ENCODE measurements around the gene KCNH3. TPM values are rescaled to one million over a fixed set of nuclear protein-coding genes. Genes with fewer than 3 reads are reported as not detected.

The KCNH3 gene
- total and polyA plus RNA-seq, 2 donors (not counting 1 experiment from before 2014, with no cell fraction given) = 0.05 to 0.17 TPM

DNA sequence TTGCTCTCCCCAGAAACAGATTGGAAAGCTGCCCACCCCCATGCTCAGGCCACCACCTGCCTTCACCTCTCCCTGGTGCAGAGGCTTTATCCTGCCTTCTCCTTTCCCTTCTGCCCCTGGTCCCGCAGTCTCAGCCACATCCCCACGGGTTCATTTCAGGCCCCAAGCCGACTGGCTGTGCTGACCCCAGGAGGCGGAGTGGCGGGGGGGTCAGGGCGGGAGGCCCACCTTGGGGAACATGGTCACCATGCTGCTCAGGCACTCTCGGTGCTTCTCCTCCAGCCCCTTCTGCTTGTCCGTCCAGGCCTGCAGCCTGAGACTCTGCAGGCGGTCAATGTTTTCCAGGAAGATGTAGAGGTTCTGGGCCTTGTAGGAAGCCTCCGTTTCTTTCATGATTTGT is 59.7 kb downstream of the KCNH3 start:
- no peaks in the 10 kb centered on the region for H3K36me3 ChIP-seq (ENCODE audit: control insufficient read depth, insufficient read depth, low read length)
- no peaks in the 10 kb centered on the region for H3K79me2 ChIP-seq (ENCODE audit: control insufficient read depth, insufficient read depth, low read length)
- no peak for DNase-seq (ENCODE audit: low read depth in 2 of 2)
- TF ChIP-seq EZH2 (IDR thresholded peaks at IDR 0.05; ENCODE audit: low read length, missing control alignments) (no peak), CTCF (conservative IDR thresholded peaks at IDR 0.05 in 1 of 2, IDR thresholded peaks at IDR 0.05 in 1 of 2; ENCODE audit: low read depth in 1 of 2, low read length in 2 of 2) (no peak)
- H3K27ac ChIP-seq (ENCODE audit: insufficient read depth, low read length) = no peak overlapping the region
- no peaks in the 10 kb centered on the region for H3K9me3 ChIP-seq (ENCODE audit: control insufficient read depth, insufficient read depth, low read depth, low read length)
- no peak overlapping the region for H3K4me3 ChIP-seq (replicated peaks in 1 of 4; ENCODE audit: control extremely low read depth in 1 of 4, insufficient read depth in 1 of 4, low read depth in 3 of 4, low read length in 4 of 4)
- H3K4me1 ChIP-seq (ENCODE audit: control insufficient read depth, extremely low read depth, insufficient read depth, low read length) = no peaks in the 10 kb centered on the region
- no peak overlapping the region for H3K9ac ChIP-seq (ENCODE audit: insufficient read depth, low read length)
- no peaks in the 10 kb centered on the region for H3K27me3 ChIP-seq (ENCODE audit: control insufficient read depth, insufficient read depth, low read length)
- H2AFZ ChIP-seq (ENCODE audit: low read length) = no peak overlapping the region
- no peaks in the 10 kb centered on the region for H4K20me1 ChIP-seq (ENCODE audit: control insufficient read depth, extremely low read depth, insufficient read depth, low read length)
- H3K4me2 ChIP-seq (ENCODE audit: extremely low read depth, insufficient read depth, low read length) = no peak overlapping the region

GRCh38 chr12:49599961-49600360 is 61.1 kb downstream of the KCNH3 start:
- Histone ChIP-seq H3K36me3 (ENCODE audit: control insufficient read depth, insufficient read depth, low read length) (no peaks in the 10 kb centered on the region), H3K9ac (ENCODE audit: insufficient read depth, low read length) (no peak overlapping the region), H3K4me2 (ENCODE audit: extremely low read depth, insufficient read depth, low read length) (no peak overlapping the region), H3K79me2 (ENCODE audit: control insufficient read depth, insufficient read depth, low read length) (no peaks in the 10 kb centered on the region), H3K27me3 (ENCODE audit: control insufficient read depth, insufficient read depth, low read length) (no peaks in the 10 kb centered on the region), H4K20me1 (ENCODE audit: control insufficient read depth, extremely low read depth, insufficient read depth, low read length) (no peaks in the 10 kb centered on the region), H2AFZ (ENCODE audit: low read length) (no peak overlapping the region), H3K4me1 (ENCODE audit: control insufficient read depth, extremely low read depth, insufficient read depth, low read length) (no peaks in the 10 kb centered on the region), H3K4me3 (replicated peaks in 1 of 4; ENCODE audit: control extremely low read depth in 1 of 4, insufficient read depth in 1 of 4, low read depth in 3 of 4, low read length in 4 of 4) (no peak overlapping the region), H3K9me3 (ENCODE audit: control insufficient read depth, insufficient read depth, low read depth, low read length) (no peaks in the 10 kb centered on the region), H3K27ac (ENCODE audit: insufficient read depth, low read length) (no peak overlapping the region)
- no peak for TF ChIP-seq CTCF (conservative IDR thresholded peaks at IDR 0.05 in 1 of 2, IDR thresholded peaks at IDR 0.05 in 1 of 2; ENCODE audit: low read depth in 1 of 2, low read length in 2 of 2)
- TF ChIP-seq EZH2 (IDR thresholded peaks at IDR 0.05; ENCODE audit: low read length, missing control alignments) = no peak
- DNase-seq (ENCODE audit: low read depth in 2 of 2) = no peak

DNA sequence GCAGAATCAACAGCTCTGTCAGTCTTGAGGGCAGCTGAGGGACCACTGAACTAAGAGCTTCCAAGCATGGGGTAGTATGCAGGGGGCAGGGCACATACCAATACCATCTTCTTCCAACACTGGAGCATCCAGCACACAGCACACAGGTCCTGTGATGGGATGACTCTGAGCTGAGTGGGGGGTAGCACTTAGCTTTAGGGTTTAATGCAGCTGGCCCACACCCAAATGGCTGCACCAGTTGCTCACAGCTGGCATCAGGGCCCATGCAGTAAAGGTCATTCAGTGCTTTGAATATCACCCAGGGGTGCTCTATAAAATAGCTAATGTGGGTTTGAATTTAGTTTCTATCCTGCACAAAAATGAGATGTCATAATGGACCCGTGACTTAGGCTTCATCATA is 64.9 kb downstream of the KCNH3 start:
- H3K27me3 ChIP-seq (ENCODE audit: control insufficient read depth, insufficient read depth, low read length) = no peaks in the 10 kb centered on the region
- H3K4me1 ChIP-seq (ENCODE audit: control insufficient read depth, extremely low read depth, insufficient read depth, low read length) = no peaks in the 10 kb centered on the region
- no peaks in the 10 kb centered on the region for H3K9me3 ChIP-seq (ENCODE audit: control insufficient read depth, insufficient read depth, low read depth, low read length)
- H4K20me1 ChIP-seq (ENCODE audit: control insufficient read depth, extremely low read depth, insufficient read depth, low read length) = no peaks in the 10 kb centered on the region
- H3K4me2 ChIP-seq (ENCODE audit: extremely low read depth, insufficient read depth, low read length) = no peak overlapping the region
- H3K27ac ChIP-seq (ENCODE audit: insufficient read depth, low read length) = no peak overlapping the region
- no peaks in the 10 kb centered on the region for H3K36me3 ChIP-seq (ENCODE audit: control insufficient read depth, insufficient read depth, low read length)
- DNase-seq (ENCODE audit: low read depth in 2 of 2) = no peak
- TF ChIP-seq EZH2 (IDR thresholded peaks at IDR 0.05; ENCODE audit: low read length, missing control alignments) (no peak), CTCF (conservative IDR thresholded peaks at IDR 0.05 in 1 of 2, IDR thresholded peaks at IDR 0.05 in 1 of 2; ENCODE audit: low read depth in 1 of 2, low read length in 2 of 2) (no peak)
- no peaks in the 10 kb centered on the region for H3K79me2 ChIP-seq (ENCODE audit: control insufficient read depth, insufficient read depth, low read length)
- H3K9ac ChIP-seq (ENCODE audit: insufficient read depth, low read length) = no peak overlapping the region
- H2AFZ ChIP-seq (ENCODE audit: low read length) = no peak overlapping the region
- H3K4me3 ChIP-seq (replicated peaks in 1 of 4; ENCODE audit: control extremely low read depth in 1 of 4, insufficient read depth in 1 of 4, low read depth in 3 of 4, low read length in 4 of 4) = no peak overlapping the region
